OCI-LY1 (cell line): Measurements from ENCODE around the gene HDAC10.

Experiments used
- EZH2 ChIP-seq: fragments of 200-600 bp; sonication (generic), shearing (Covaris generic); IDR thresholded peaks from 2 replicates; pipeline ENCODE4 v1.8.0; 2017; ENCODE audit warnings: borderline replicate concordance, mixed run types, mild to moderate bottlenecking, antibody characterized with exemption, low read length, moderate library complexity, mixed read lengths
- TF ChIP-seq, protein P1 (sequence below): fragments of 200-600 bp; sonication (generic), shearing (Covaris generic); IDR thresholded peaks from 2 replicates; pipeline ENCODE4 v1.5.1; 2017; ENCODE audit warnings: mild to moderate bottlenecking, antibody characterized with exemption, low read length, moderate library complexity, mixed read lengths

DNA sequence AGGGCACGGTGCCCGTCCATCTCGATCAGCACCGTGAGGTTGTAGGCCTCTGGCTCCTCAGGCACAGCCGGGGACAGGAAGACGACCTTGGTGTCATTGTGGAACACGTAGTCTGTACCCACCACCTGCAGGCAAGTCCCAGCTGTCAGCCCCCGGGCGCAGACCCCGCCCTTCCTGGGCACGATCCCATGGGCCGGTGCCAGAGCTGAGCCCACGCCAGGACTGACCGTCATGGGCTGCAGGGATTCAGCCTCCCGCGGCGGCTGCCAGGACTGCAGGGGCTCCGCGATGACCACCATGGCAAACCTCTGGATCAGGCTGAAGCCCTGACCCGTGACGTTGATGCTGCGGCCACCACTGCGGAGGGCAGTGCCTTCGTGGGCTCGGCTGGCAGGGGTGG lies 30.9 kb upstream of the HDAC10 start:
- TF ChIP-seq, protein P1, sequence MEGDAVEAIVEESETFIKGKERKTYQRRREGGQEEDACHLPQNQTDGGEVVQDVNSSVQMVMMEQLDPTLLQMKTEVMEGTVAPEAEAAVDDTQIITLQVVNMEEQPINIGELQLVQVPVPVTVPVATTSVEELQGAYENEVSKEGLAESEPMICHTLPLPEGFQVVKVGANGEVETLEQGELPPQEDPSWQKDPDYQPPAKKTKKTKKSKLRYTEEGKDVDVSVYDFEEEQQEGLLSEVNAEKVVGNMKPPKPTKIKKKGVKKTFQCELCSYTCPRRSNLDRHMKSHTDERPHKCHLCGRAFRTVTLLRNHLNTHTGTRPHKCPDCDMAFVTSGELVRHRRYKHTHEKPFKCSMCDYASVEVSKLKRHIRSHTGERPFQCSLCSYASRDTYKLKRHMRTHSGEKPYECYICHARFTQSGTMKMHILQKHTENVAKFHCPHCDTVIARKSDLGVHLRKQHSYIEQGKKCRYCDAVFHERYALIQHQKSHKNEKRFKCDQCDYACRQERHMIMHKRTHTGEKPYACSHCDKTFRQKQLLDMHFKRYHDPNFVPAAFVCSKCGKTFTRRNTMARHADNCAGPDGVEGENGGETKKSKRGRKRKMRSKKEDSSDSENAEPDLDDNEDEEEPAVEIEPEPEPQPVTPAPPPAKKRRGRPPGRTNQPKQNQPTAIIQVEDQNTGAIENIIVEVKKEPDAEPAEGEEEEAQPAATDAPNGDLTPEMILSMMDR = no peak
- TF ChIP-seq EZH2 = no peak
